HG03025 (cell line): ENCODE data around the gene KCNK18.
"Not testable (repeated sequence)": the region's sequence is repeated elsewhere in the genome, so short reads cannot be mapped to it uniquely, and the experiment has no call there.

Experiments used
- ATAC-seq: cut with Tn5 transposase; IDR thresholded peaks from one replicate; pipeline ENCODE4 v1.9.1; 2021; ENCODE audit warnings: mild to moderate bottlenecking, moderate library complexity; ENCODE audit not compliant: unreplicated experiment, low FRiP score

The KCNK18 gene

DNA sequence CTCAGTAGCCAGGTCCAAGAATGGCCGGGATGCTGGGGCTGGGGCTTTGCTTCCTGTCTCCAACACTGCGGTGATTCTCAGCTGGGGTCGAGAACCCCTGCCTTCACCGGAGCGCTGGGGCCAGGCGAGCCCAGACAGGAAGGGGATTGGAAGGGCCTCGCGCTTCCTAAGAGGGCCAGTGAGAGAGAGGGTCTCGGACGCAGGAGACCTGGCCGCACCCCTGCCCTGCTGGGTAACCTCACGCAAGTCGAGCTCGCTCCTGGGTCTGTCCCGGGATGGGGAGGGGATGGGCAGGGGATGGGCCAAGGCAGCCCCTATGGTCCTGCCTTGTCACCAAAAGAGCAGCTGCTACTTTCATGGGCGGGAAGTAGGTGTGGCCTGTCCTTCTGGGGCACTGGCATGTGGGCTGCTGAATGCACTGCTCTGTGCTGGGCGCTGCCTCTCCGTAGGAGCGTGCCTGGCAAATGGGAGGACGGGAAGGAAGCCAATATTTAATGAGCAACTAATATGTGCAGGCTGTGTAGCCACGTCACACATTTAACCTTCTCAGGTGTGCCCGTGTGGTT lies 20.0 kb downstream of the KCNK18 start:
- ATAC-seq = no peak

- ATAC-seq = no peak
Measured at GRCh38 chr10:117218654-117219053, 21.4 kb downstream of the KCNK18 start.

- ATAC-seq = no peak
Measured at GRCh38 chr10:117221156-117221711, 23.9 kb downstream of the KCNK18 start.

DNA sequence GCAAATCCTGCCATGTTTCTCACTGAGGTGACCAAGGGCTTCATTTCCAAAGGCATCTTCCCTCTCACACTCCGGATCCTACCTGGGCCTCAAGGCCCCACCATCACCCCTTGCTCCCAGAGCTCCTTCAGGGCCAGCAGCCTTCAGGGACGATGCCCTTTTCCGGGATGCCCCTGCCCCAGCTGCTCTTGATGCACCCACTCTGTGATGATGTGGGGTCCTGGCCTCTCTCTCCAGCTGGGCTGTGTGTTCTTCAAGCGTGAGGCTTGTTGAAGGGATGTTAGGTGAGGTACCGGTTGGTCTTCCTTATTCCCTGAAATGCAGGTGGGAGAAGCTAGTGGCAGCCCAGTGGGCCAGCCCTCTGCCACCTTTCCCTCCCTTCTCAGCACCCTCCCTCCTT lies 25.3 kb downstream of the KCNK18 start:
- no peak for ATAC-seq

- no peak for ATAC-seq
Measured at GRCh38 chr10:117222976-117223692, 25.8 kb downstream of the KCNK18 start.

DNA sequence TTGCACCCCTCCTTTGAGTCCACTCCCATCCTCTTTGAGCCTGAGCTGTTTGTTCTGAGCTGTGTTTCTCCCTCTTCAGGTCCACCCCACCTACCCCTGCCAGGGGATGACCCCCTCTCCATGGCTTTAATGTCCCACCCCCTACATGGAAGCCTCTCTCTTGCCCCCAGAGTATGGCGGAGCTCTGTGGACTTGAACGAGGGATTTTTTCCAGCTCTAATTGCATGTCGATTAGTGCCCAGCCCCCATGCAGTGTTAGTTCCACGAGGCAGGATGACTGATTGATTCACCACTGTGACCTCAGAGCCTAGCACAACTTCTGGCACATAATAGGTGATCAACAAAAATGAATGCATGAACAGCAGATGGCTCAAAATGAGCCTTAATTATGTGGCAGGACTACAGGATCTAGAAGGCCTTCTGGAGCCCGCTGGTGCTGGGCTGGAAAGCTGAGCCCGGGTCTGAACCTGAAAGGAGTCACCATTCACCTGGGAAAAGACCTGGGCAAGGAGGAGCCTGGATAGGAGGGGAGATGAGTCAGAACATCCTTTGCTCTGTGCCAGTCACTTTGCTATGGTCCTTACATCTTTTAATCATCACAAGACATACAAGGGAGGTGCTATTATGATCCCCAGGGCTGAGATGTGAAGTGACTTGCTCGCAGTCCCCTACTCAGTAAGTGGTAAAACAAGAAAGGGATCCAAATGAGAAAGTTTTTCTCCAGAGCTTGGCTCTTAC lies 26.6 kb downstream of the KCNK18 start:
- ATAC-seq = no peak

DNA sequence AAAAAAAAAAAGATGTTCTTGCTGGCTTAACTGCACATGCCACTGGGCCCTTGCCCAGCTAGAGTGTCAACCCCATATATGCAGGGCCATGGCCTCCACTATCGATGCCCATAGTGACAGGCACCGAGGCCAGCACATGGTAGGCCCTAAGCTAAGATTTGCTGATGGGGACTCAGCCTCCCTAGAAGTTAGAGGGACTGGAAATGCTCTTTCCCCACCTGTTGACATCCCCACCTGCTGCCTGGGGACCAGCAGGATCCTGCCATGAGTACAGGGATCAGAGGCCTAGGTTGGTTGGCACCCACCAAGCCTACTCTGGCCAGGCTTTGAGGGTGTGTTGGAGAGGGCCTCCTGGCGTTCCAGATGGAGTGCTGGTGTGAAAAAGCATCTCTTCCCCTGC lies 27.6 kb downstream of the KCNK18 start:
- no peak for ATAC-seq

DNA sequence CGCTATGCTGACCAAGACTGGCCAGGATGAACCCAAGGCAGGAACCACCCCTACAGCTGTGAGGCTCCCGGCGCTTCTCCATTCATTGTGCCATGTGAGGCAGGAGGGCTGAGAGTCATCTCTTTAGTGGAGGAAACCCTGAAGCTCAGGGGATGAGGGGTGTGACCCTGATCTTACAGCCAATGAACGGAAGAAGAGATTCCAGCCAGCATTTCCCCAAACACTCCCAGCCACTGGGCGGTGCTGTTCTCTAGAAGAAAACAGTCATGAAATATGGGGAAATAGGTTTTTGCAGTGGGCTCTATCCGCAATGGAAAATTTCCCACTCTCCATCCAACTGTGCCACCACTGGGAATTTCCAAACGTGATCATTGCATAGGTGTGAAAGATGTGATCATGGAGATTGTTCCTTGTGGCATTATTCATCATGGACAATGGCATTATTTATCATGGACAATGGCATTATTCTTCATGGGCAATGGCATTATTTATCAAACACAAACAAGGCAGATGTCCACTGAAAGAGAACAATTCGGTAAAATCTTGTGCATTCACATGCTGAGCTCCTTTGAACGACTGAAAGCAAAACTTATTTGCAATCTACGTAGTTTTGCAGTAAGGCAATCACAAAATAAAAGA lies 29.6 kb downstream of the KCNK18 start:
- no peak for ATAC-seq

GRCh38 chr10:117228210-117228609 lies 30.9 kb downstream of the KCNK18 start:
- ATAC-seq = no peak

- ATAC-seq = not testable (repeated sequence)
Measured at GRCh38 chr10:117230107-117230506, 32.8 kb downstream of the KCNK18 start.

GRCh38 chr10:117237401-117237991 lies 40.2 kb downstream of the KCNK18 start:
- no peak for ATAC-seq

GRCh38 chr10:117239051-117239450 lies 41.8 kb downstream of the KCNK18 start:
- ATAC-seq = no peak

- ATAC-seq = no peak
Measured at GRCh38 chr10:117239721-117240620, 42.7 kb downstream of the KCNK18 start.

DNA sequence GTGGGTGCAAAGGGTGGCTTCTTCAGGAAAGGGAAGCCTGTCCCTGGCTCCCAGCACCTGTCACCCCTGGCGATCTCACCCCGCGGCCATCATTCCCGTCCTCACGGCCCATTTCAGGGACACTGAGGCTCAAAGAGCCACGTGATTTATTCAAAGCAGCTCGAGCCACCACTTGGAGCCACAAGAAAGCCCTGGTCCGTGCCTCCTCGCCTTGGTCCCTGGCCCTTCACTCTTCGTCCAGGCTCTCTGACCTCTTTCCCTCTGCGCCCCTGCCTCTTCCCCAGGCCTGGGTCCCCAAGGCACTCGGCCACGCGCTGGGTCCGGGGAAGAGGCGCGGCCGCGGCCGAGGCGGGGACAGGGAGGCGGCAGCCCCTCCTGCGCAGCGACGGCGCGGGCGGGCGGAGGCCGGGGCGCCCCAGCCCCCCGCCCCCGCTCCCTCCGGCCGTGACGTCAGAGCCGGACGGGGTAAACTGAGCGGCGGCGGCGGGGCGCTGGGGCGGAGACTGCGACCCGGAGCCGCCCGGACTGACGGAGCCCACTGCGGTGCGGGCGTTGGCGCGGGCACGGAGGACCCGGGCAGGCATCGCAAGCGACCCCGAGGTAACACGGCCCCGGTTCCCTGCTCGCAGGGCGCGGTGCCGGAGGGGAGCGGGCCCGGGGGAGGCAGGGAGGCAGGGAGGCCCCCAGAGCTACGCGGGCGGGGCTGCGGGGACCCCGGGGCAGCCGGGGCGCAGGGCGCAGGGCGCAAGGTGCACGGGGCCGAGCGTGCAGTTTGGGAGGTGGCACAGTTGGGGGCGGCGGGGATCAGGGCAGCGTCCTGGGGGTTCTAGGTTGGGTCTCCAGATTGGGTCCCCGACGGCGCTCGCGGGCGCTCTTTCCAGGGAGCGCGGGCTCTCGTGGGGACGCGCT lies 43.6 kb downstream of the KCNK18 start, which contains the start of gene SLC18A2:
Gene SLC18A2, plus strand, starts transcription at position 494 of the 909 bp plus-strand sequence. CDS start 580 bp downstream, outside the sequence.
- no peak for ATAC-seq

DNA sequence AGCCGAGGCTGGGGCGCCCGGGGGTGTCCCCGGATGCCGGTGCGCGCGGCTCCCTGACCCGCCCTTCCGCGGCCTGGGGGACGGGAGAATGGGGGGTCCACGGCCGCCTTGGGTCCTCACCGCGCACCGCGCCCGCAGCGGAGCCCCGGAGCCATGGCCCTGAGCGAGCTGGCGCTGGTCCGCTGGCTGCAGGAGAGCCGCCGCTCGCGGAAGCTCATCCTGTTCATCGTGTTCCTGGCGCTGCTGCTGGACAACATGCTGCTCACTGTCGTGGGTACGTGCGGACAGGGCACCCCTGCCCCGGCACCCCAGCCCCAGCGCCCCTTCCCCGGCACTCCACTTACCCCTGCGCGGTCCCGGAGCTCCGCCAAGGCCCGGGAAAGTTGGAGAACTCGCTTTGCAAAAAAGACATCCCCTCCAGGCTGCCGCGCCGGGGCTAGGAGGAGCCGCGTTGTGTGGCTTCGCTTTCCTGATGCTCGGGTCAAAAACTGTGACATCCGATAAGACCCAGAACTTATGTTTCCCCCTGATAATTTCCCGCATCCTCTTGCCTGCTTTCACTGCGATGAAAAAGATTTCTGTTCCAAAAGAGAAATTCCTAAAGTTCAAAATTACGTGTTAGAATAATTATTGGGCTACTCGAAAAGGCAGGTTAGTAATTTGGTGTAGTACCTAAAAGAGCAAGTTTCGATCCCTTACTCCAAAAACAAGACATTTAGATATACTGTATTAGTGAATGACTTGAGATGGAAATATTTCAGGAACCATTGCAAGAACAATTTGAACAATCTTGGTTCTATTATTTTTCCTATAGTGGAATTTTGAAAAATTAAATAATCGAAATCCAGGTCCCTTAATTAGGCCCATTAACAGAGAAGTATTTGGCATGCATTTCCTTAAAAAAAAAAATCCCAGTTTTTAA lies 44.5 kb downstream of the KCNK18 start:
- ATAC-seq = no peak

DNA sequence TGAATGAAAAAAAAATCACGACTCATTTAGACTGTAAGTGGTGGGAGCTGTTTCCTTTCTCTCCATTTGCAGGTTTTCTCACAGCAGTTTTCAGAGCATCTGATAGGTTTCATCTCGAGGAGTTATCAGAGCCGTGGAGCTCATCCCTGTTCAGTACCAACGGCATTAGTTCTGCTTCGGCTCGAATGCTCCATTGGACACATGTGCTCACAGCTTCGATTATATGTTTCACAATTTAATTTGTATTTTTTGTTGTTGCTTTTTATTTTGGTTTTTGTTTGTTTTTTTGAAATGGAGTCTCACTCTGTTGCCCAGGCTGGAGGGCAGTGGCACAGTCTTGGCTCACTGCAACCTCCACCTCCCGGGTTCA lies 45.2 kb downstream of the KCNK18 start:
- no peak for ATAC-seq

DNA sequence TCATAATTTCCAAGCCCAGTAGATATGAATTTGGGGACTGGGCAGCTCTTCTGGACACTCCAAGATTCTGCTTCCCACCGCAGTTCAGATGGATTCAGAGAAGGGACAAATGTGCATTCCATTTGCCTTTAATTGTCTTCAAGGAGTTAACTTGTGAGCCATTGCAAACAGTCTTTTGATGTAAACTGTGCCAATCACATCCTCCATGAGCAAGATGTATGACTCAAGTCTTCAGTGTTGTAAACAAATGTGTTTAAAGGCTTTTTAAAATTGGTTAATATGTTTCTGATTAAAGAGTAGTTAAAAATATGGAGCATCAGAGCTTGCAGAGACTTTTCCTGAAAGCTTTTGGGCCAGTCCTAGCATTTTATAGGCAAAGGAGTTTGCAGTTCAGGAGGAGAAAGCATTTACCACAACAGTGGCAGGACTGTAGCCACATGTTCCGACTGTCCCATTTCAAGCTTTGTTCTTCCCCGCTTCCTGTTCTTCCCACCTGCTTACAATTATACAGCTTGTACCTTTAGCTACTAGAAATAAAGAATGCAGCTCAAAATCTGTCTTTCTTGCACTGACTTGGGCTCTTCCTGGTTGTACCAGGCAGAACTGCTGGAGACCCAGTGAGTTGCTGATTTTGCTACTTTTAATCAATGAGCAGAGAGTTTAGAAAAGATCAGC lies 49.8 kb downstream of the KCNK18 start:
- no peak for ATAC-seq
